ENCODE data around the gene DIP2B.

The DIP2B gene

DNA sequence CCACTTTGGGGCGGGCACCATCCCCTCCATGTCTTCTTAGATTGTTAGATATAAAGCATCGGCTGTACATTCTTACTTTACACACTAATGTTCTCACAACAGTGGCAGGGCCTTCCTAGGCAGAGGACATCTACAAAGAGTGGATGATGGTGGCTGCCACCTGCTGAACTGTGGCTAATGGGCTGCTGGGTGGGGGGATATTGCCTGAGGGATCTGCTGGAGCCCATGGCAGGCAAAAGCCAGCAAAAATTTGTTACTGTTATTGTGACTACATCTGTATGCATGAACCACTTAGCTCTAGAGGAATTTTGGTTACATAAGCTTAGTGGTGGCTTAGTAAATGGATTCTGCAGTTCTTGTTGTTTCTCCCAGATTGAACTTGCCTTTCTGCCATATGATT is 52.6 kb downstream of the DIP2B start:
- no peak for DNase-seq (ENCODE audit: low read depth)
- H3K4me3 ChIP-seq (ENCODE audit: low read depth, low read length) = no peak overlapping the region
- no peak for TF ChIP-seq CTCF (IDR thresholded peaks at IDR 0.05; ENCODE audit: low read depth, low read length, missing control alignments)

GRCh38 chr12:50558970-50559369 is 54.2 kb downstream of the DIP2B start:
- TF ChIP-seq CTCF (IDR thresholded peaks at IDR 0.05; ENCODE audit: low read depth, low read length, missing control alignments) = no peak
- DNase-seq (ENCODE audit: low read depth) = no peak

DNA sequence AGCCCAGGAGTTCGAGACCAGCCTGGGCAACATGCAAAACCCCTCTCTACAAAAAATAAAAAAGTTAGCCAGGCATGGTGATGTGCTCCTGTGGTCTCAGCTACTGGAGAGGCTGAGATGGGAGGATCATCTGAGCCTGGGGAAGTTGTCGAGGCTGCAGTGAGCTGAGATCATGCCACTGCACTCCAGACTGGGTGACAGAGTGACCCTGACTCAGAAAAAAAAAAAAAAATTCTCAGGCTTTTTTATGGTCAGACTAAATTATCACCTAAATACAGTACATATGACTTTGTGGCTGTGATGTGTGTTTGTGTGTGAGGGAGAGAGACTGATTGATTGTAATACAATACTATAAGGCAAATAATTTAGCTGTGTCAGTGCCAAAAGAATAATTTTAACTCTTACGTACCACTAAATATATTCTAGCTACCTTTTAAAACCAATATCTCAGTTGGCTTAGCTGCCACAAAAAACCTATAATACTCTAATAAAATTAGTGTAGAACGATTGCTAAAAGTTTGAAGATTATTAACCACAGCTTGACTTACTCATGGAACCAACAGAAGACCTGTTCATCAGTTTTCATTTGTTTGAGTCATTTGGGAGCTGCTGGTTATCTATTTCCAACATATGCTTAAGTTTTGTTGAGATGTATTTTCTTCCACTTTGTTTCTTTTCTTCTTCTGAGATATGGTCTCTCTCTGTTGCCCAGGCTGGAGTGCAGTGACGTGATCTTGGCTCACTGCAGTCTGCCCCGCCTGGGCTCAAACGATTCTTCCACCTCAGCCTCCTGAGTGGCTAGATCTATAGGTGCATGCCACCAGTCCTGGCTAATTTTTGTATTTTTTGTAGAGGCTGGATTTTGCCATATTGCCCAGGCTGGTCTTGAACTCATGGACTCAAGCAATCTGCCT is 58.0 kb downstream of the DIP2B start:
- TF ChIP-seq CTCF (IDR thresholded peaks at IDR 0.05; ENCODE audit: low read depth, low read length, missing control alignments) = no peak
- DNase-seq (ENCODE audit: low read depth) = no peak
- no peak overlapping the region for H3K4me3 ChIP-seq (ENCODE audit: low read depth, low read length)

More at GRCh38 chr12:50558970-50559369, 54.2 kb downstream of the DIP2B start:
- H3K4me3 ChIP-seq (ENCODE audit: low read depth, low read length) = no peak overlapping the region

DNA sequence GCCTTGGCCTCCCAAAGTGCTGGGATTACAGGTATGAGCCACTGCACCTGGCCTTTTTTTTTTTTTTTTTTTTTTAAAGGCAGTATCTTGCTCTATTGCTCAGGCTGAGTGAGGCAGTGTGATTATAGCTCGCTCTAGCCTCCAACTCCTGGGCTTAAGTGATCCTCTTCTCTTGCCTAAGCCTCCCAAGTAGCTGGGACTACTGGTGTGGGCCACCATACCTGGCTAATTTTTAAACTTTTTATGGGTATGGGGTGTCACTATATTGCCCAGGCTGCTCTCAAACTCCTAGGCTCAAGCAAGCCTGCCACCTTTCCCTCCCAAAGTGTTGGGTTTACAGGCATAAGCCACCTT is 58.6 kb downstream of the DIP2B start:
- H3K4me3 ChIP-seq (ENCODE audit: low read depth, low read length) = no peak overlapping the region
- no peak for DNase-seq (ENCODE audit: low read depth)
- TF ChIP-seq CTCF (IDR thresholded peaks at IDR 0.05; ENCODE audit: low read depth, low read length, missing control alignments) = no peak

DNA sequence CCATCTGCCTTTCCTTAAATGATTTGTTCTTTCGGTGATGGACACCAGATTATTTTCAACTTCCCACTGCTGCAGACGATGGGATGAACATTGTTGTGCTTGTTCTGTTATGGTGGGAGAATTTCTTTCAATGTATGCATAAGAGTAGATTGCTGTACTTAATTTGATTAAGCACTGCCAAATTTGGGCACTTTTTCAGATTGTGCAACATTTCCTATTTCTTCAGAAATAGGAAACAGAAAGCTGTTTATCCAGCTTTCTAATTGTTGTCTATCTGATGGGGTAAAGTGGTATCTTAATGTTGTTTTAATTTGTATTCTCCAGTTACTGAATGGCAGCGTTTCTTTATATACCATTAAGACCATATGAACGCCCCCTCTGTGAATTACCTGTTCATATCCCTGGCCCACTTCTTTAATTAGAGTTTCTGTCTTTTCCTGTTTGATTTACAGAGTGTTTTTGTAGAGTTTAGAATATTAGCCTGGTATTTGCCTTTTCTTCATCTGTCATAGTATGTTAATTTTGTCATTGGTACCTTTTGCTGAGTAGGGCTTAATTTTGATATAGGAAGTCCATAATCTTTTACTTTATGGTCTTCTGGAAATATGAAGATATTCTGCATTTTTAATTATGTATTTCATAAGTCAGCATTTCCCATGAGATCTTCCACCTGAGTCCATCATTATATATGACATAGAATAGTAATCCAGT is 59.6 kb downstream of the DIP2B start:
- TF ChIP-seq CTCF (IDR thresholded peaks at IDR 0.05; ENCODE audit: low read depth, low read length, missing control alignments) = no peak

GRCh38 chr12:50564948-50565297 is 60.1 kb downstream of the DIP2B start:
- TF ChIP-seq CTCF (IDR thresholded peaks at IDR 0.05; ENCODE audit: low read depth, low read length, missing control alignments) = no peak
- H3K4me3 ChIP-seq (ENCODE audit: low read depth, low read length) = no peak overlapping the region
- no peak for DNase-seq (ENCODE audit: low read depth)

More for the DNA sequence above, 59.6 kb downstream of the DIP2B start:
- DNase-seq (ENCODE audit: low read depth) = no peak
- no peak overlapping the region for H3K4me3 ChIP-seq (ENCODE audit: low read depth, low read length)

All from GM12864 (cell line).